GM23338 (cell line): ENCODE data around the gene VMP1. TPM values are rescaled to one million over a fixed set of nuclear protein-coding genes. Genes with fewer than 3 reads are reported as not detected.
"Not testable (repeated sequence)": the region's sequence is repeated elsewhere in the genome, so short reads cannot be mapped to it uniquely, and the experiment has no call there.

Experiments
- ATAC-seq: fragments of 200-7000 bp; cut with Tn5 transposase; 3 replicates; pipeline ENCODE4 v1.9.1; 2020
- DNase-seq: peaks from one replicate; pipeline ENCODE4 v3.0.0-alpha.2; 2015; ENCODE audit warnings: low spot score
- H2AFZ ChIP-seq: fragments of 200-600 bp; sonication (generic); 2 replicates; pipeline ENCODE4 v1.8.0; 2016; ENCODE audit warnings: antibody characterized with exemption, mild to moderate bottlenecking, moderate library complexity
- H3F3A ChIP-seq: fragments of 200-600 bp; sonication (generic); replicated peaks from 2 replicates; pipeline ENCODE4 v1.8.0; 2017; ENCODE audit warnings: antibody characterized with exemption, mixed run types, low read depth
- H3K27ac ChIP-seq: fragments of 200-600 bp; sonication (generic); 2 replicates; pipeline ENCODE4 v1.6.1; 2016; ENCODE audit warnings: low read depth
- H3K27me3 ChIP-seq: fragments of 200-600 bp; sonication (generic); 2 replicates; pipeline ENCODE4 v1.8.0; 2016; ENCODE audit warnings: mild to moderate bottlenecking, mixed run types, moderate library complexity; ENCODE audit not compliant: insufficient read depth
- H3K36me3 ChIP-seq: fragments of 200-600 bp; sonication (generic); 2 replicates; pipeline ENCODE4 v1.8.0; 2016; ENCODE audit warnings: mild to moderate bottlenecking; ENCODE audit not compliant: insufficient read depth
- H3K4me1 ChIP-seq: fragments of 200-600 bp; sonication (generic); 2 replicates; pipeline ENCODE4 v1.8.0; 2016; ENCODE audit warnings: mild to moderate bottlenecking, moderate library complexity; ENCODE audit not compliant: insufficient read depth
- H3K4me2 ChIP-seq: fragments of 200-600 bp; sonication (generic); 2 replicates; pipeline ENCODE4 v1.7.1; 2017; ENCODE audit warnings: mixed run types
- H3K4me3 ChIP-seq: fragments of 200-600 bp; sonication (generic); 2 replicates; pipeline ENCODE4 v1.6.1; 2016; ENCODE audit warnings: mixed run types
- H3K79me2 ChIP-seq: fragments of 200-600 bp; sonication (generic); replicated peaks from 2 replicates; pipeline ENCODE4 v1.8.0; 2017; ENCODE audit warnings: mild to moderate bottlenecking; ENCODE audit not compliant: insufficient read depth
- H3K9me2 ChIP-seq: fragments of 200-600 bp; sonication (generic); 2 replicates; pipeline ENCODE4 v1.8.0; 2017; ENCODE audit not compliant: insufficient read depth
- H4K20me1 ChIP-seq: fragments of 200-600 bp; sonication (generic); replicated peaks from 2 replicates; pipeline ENCODE4 v1.8.0; 2017; ENCODE audit warnings: mild to moderate bottlenecking; ENCODE audit not compliant: insufficient read depth
- H3K27ac Mint-ChIP-seq: 2 replicates; pipeline ENCODE4 v1.8.0; 2020; ENCODE audit warnings: inconsistent platforms, mild to moderate bottlenecking, moderate library complexity, mixed read lengths
- H3K27me3 Mint-ChIP-seq: 3 replicates; pipeline ENCODE4 v1.8.0; 2022; ENCODE audit warnings: low read depth, mild to moderate bottlenecking, moderate library complexity, mixed read lengths, inconsistent platforms; ENCODE audit not compliant: insufficient read depth, poor library complexity
- H3K36me3 Mint-ChIP-seq: 3 replicates; pipeline ENCODE4 v1.8.0; 2021; ENCODE audit warnings: low read depth, mild to moderate bottlenecking, inconsistent platforms, moderate library complexity, mixed read lengths
- H3K4me1 Mint-ChIP-seq: 3 replicates; pipeline ENCODE4 v1.8.0; 2020; ENCODE audit warnings: mild to moderate bottlenecking, inconsistent platforms, mixed read lengths
- H3K4me3 Mint-ChIP-seq: 3 replicates; pipeline ENCODE4 v1.8.0; 2021; ENCODE audit warnings: moderate library complexity, mild to moderate bottlenecking, inconsistent platforms, mixed read lengths
- H3K9me3 Mint-ChIP-seq: 3 replicates; pipeline ENCODE4 v1.8.0; 2020; ENCODE audit warnings: moderate library complexity, mild to moderate bottlenecking, inconsistent platforms, mixed read lengths
- CREB1 ChIP-seq: fragments of 250-450 bp; sonication (Bioruptor Pico); IDR thresholded peaks from 2 replicates; pipeline ENCODE4 v1.5.0; 2020; ENCODE audit warnings: low read depth, mild to moderate bottlenecking, moderate library complexity
- CTCF ChIP-seq, 2 experiments: fragments of 200-600 bp in 1 of 2; sonication (generic) in 1 of 2; conservative IDR thresholded peaks; 2 replicates each; pipeline versions ENCODE4 v1.5.1 to v1.6.1; 2016 to 2017; ENCODE audit warnings: antibody characterized with exemption in 2 of 2, low read depth in 2 of 2, mild to moderate bottlenecking in 2 of 2, moderate library complexity in 1 of 2
- EZH2 ChIP-seq: fragments of 200-600 bp; sonication (generic); IDR thresholded peaks from one replicate; pipeline ENCODE4 v1.8.0; 2017; ENCODE audit warnings: antibody characterized with exemption, mild to moderate bottlenecking, low read depth; ENCODE audit not compliant: unreplicated experiment
- EZH2phosphoT487 ChIP-seq: fragments of 200-600 bp; sonication (generic); IDR thresholded peaks from one replicate; pipeline ENCODE4 v1.8.1; 2018; ENCODE audit warnings: antibody characterized with exemption; ENCODE audit not compliant: unreplicated experiment
- JUNB ChIP-seq: IDR thresholded peaks from one replicate; pipeline ENCODE4 v1.6.1; 2016; ENCODE audit warnings: antibody characterized with exemption; ENCODE audit not compliant: unreplicated experiment
- NANOG ChIP-seq: IDR thresholded peaks from 2 replicates; pipeline ENCODE4 v1.6.1; 2016; ENCODE audit warnings: antibody characterized with exemption, borderline replicate concordance
- REST ChIP-seq: IDR thresholded peaks from one replicate; pipeline ENCODE4 v1.6.1; 2018; ENCODE audit warnings: antibody characterized with exemption; ENCODE audit not compliant: unreplicated experiment
- STAT1 ChIP-seq: IDR thresholded peaks from one replicate; pipeline ENCODE4 v1.6.1; 2016; ENCODE audit warnings: antibody characterized with exemption; ENCODE audit not compliant: unreplicated experiment
- ZNF114 ChIP-seq: fragments of 250-450 bp; sonication (Bioruptor Pico); IDR thresholded peaks from 2 replicates; pipeline ENCODE4 v1.5.0; 2020; ENCODE audit warnings: mild to moderate bottlenecking, moderate library complexity
- polyA plus RNA-seq: library from polyadenylated mRNA; unstranded; fragments of >200 nt; fragmentation: Nextera tagmentation; extraction: Ambion mirVana; gene quantifications from 2 replicates; pipeline ENCODE4 v1.2.1, GENCODE V29; 2016
- total RNA-seq: library from RNA; depleted of rRNA; stranded (reverse); fragments of >200 nt; shearing (Covaris generic); gene quantifications from 2 replicates; pipeline ENCODE4 v1.2.3, GENCODE V29; 2014

VMP1 gene
- total and polyA plus RNA-seq, 2 experiments from 2014 or later, result 70.1 to 112 TPM

GRCh38 chr17:59757470-59757869, 50.0 kb downstream of the VMP1 start:
- Mint-ChIP-seq H3K9me3 (peaks cover 8% of the 10 kb centered on the region; the same call in 2 of the 3 replicates), H3K4me1 (peaks cover 18% of the 10 kb centered on the region), H3K27me3 (no peaks in the 10 kb centered on the region), H3K36me3 (peaks cover 22% of the 10 kb centered on the region), H3K27ac (no peak overlapping the region), H3K4me3 (no peak overlapping the region)
- TF ChIP-seq EZH2phosphoT487, result no peak
- Histone ChIP-seq H3K27me3 (no peaks in the 10 kb centered on the region), H4K20me1 (no peaks in the 10 kb centered on the region), H2AFZ (no peak overlapping the region), H3K4me1 (peaks cover 6% of the 10 kb centered on the region; the same call in 1 of the 2 replicates), H3K36me3 (no peaks in the 10 kb centered on the region), H3F3A (no peaks in the 10 kb centered on the region), H3K4me2 (no peak overlapping the region), H3K79me2 (no peaks in the 10 kb centered on the region), H3K4me3 (no peak overlapping the region), H3K27ac (no peak overlapping the region), H3K9me2 (no peaks in the 10 kb centered on the region)
- DNase-seq (no peak), ATAC-seq (no peak)

GRCh38 chr17:59757881-59758385, 50.5 kb downstream of the VMP1 start:
- H3K27ac ChIP-seq, result no peak overlapping the region
- no peaks in the 10 kb centered on the region for H4K20me1 ChIP-seq
- Mint-ChIP-seq H3K36me3 (peaks cover 22% of the 10 kb centered on the region), H3K27ac (no peak overlapping the region), H3K4me1 (peaks cover 18% of the 10 kb centered on the region), H3K27me3 (no peaks in the 10 kb centered on the region), H3K4me3 (no peak overlapping the region), H3K9me3 (peaks cover 8% of the 10 kb centered on the region; the same call in 2 of the 3 replicates)
- no peak overlapping the region for H3K4me3 ChIP-seq
- no peak overlapping the region for H2AFZ ChIP-seq
- H3K36me3 ChIP-seq, result no peaks in the 10 kb centered on the region
- H3K9me2 ChIP-seq, result no peaks in the 10 kb centered on the region
- H3F3A ChIP-seq, result no peaks in the 10 kb centered on the region
- no peak overlapping the region for H3K4me2 ChIP-seq
- peaks cover 6% of the 10 kb centered on the region; the same call in 1 of the 2 replicates for H3K4me1 ChIP-seq
- no peaks in the 10 kb centered on the region for H3K27me3 ChIP-seq
- DNase-seq (no peak), ATAC-seq (no peak)
- TF ChIP-seq REST, result no peak
- no peak for TF ChIP-seq JUNB
- TF ChIP-seq STAT1, result no peak
- no peak for TF ChIP-seq CTCF (conservative IDR thresholded peaks at IDR 0.05; ENCODE audit: low read depth in 2 of 2)
- no peak for TF ChIP-seq ZNF114 (CRISPR knock-in tag)
- TF ChIP-seq NANOG, result no peak
- TF ChIP-seq CREB1, result no peak
- TF ChIP-seq EZH2, result no peak
- no peaks in the 10 kb centered on the region for H3K79me2 ChIP-seq

GRCh38 chr17:59758998-59759651, 51.7 kb downstream of the VMP1 start:
- not testable (repeated sequence) for H3K27ac ChIP-seq

More at GRCh38 chr17:59758998-59759651, 51.7 kb downstream of the VMP1 start:
- not testable (repeated sequence) for H3K36me3 ChIP-seq, H4K20me1 ChIP-seq, H3K9me3 Mint-ChIP-seq, H3K27ac Mint-ChIP-seq, H3K79me2 ChIP-seq, DNase-seq, H3K4me3 ChIP-seq, H3K4me2 ChIP-seq, H3K27me3 Mint-ChIP-seq, H3K4me3 Mint-ChIP-seq, H2AFZ ChIP-seq, H3K9me2 ChIP-seq, H3K27me3 ChIP-seq, H3K4me1 ChIP-seq, ATAC-seq, H3F3A ChIP-seq
- H3K4me1 Mint-ChIP-seq, result peaks cover 18% of the 10 kb centered on the region
- H3K36me3 Mint-ChIP-seq, result peaks cover 22% of the 10 kb centered on the region
